Tibial nerve (tissue), 4 donors: ENCODE data around the gene DMAP1. TPM values are rescaled to one million over a fixed set of nuclear protein-coding genes. Genes with fewer than 3 reads are reported as not detected.
"Not testable (repeated sequence)": the region's sequence is repeated elsewhere in the genome, so short reads cannot be mapped to it uniquely, and the experiment has no call there.

Source experiments
- DNase-seq, 2 donors: peaks; one replicate each; pipeline ENCODE4 v3.0.0-alpha.2; 2019; ENCODE audit warnings: low spot score in 2 of 2
- H3K27ac ChIP-seq, 4 donors: fragments of 200-600 bp; sonication (generic) in 3 of 4; one replicate each; pipeline ENCODE4 v1.5.1; 2017 to 2019; ENCODE audit warnings: mild to moderate bottlenecking in 1 of 4
- H3K27me3 ChIP-seq, 2 donors: fragments of 200-600 bp; sonication (generic) in 1 of 2; one replicate each; pipeline versions ENCODE4 v1.5.1 to v1.6.0; 2017 to 2019
- H3K36me3 ChIP-seq, 3 donors: fragments of 200-600 bp; sonication (generic); one replicate each; pipeline ENCODE4 v1.5.1; 2018 to 2019
- H3K4me1 ChIP-seq, 4 donors: fragments of 200-600 bp; sonication (generic) in 3 of 4; one replicate each; pipeline ENCODE4 v1.5.1; 2017 to 2019
- H3K4me3 ChIP-seq, 4 donors: fragments of 200-600 bp; sonication (generic) in 3 of 4; one replicate each; pipeline ENCODE4 v1.5.1; 2017 to 2019; ENCODE audit warnings: mild to moderate bottlenecking in 1 of 4, moderate library complexity in 1 of 4
- H3K9me3 ChIP-seq, 4 donors: fragments of 200-600 bp; sonication (generic) in 3 of 4; one replicate each; pipeline ENCODE4 v1.5.1; 2017 to 2019
- CTCF ChIP-seq, 5 experiments: fragments of 200-600 bp in 3 of 5; fragments of 450-650 bp in 2 of 5; sonication (generic) in 3 of 5; IDR thresholded peaks; one replicate each; pipeline ENCODE4 v1.5.1; 2016 to 2019; ENCODE audit warnings: antibody characterized with exemption in 5 of 5, mild to moderate bottlenecking in 3 of 5, moderate library complexity in 2 of 5
- EP300 ChIP-seq, 2 donors: sonication (generic); formaldehyde crosslinking; IDR thresholded peaks; one replicate each; pipeline ENCODE4 v1.6.1; 2017; ENCODE audit warnings: antibody characterized with exemption in 2 of 2, mild to moderate bottlenecking in 1 of 2
- POLR2A ChIP-seq, 2 donors: fragments of 450-650 bp; IDR thresholded peaks; one replicate each; pipeline ENCODE4 v1.6.1; 2017; ENCODE audit warnings: antibody characterized with exemption in 2 of 2, mild to moderate bottlenecking in 2 of 2, moderate library complexity in 2 of 2
- WGBS, 2 donors: methylation state at CpG; one replicate each; pipeline ENCODE4 v1.1.5; 2018; 5-methylcytosine and 5-hydroxymethylcytosine counted together
- total RNA-seq, 4 donors: library from RNA; depleted of rRNA; stranded (reverse); fragments of >200 nt; gene quantifications; one replicate each; pipeline ENCODE4 v1.1.0, GENCODE V29; 2016

DMAP1 gene
- total RNA-seq, 4 donors from 2014 or later: 39.8 to 81.2 (median 67.0) TPM

DNA sequence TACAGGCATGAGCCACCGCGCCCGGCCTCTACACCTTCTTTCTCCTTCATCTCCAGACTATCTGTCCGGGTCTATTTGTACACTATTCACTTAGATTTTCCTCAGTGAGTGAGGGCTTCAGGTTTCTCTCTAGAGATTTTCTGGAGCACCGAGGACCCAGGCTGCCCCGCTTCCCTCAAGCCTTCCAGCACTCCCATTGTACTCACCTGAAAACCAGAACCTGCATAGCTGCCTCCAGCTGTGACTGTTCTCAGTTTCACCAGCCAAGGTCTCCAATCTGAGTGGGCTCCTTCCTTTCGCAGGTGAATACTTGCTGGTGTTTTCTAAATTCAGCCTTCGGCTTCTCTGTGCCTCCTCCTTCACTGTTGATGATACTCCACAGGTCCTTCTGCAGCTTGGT is 12.9 kb upstream of the DMAP1 start:
- no peak overlapping the region for H3K4me3 ChIP-seq
- no peak overlapping the region for H3K27ac ChIP-seq
- no peak for DNase-seq
- no peak for TF ChIP-seq CTCF (IDR thresholded peaks at IDR 0.05)
- TF ChIP-seq EP300 (IDR thresholded peaks at IDR 0.05): no peak
- TF ChIP-seq POLR2A (IDR thresholded peaks at IDR 0.05): no peak
- no peaks in the 10 kb centered on the region for H3K4me1 ChIP-seq
- no peaks in the 10 kb centered on the region for H3K9me3 ChIP-seq
- WGBS, 2 donors: 87 to 90% methylated on average over 8 of the region's 8 CpGs
- H3K27me3 ChIP-seq: no peaks in the 10 kb centered on the region
- no peaks in the 10 kb centered on the region for H3K36me3 ChIP-seq

GRCh38 chr1:44206545-44206944 is 6.7 kb upstream of the DMAP1 start:
- H3K9me3 ChIP-seq, H3K4me3 ChIP-seq, DNase-seq, H3K27ac ChIP-seq, H3K27me3 ChIP-seq, H3K36me3 ChIP-seq, H3K4me1 ChIP-seq: not testable (repeated sequence)
- 88 to 95% methylated on average over 5 of the region's 5 CpGs for WGBS, 2 donors

DNA sequence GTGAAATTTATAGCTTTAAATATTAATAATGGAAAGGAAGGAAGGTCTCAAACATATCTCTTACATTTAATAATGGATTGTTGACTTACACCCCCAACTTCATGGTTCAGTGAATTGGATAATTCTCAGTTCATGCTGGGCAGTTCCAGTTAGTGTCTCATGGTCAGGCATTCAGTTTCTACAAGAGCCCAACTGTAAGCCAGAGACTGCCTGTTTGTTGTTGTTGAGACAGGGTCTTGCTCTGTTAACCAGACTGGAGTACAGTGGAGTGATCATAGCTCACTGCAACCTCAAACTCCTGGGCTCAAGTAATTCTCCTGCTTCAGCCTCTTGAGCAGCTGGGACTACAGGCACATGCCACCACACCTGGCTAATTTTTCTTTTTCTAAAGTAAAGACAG is 5.0 kb upstream of the DMAP1 start:
- TF ChIP-seq EP300 (IDR thresholded peaks at IDR 0.05): no peak
- TF ChIP-seq POLR2A (IDR thresholded peaks at IDR 0.05): no peak
- TF ChIP-seq CTCF (IDR thresholded peaks at IDR 0.05): no peak
- Histone ChIP-seq H3K27ac (no peak overlapping the region), H3K27me3 (no peaks in the 10 kb centered on the region), H3K4me1 (peaks cover 0 to 11% (median 3%) of the 10 kb centered on the region in 4 donors), H3K9me3 (no peaks in the 10 kb centered on the region), H3K4me3 (no peak overlapping the region), H3K36me3 (no peaks in the 10 kb centered on the region)
- no peak for DNase-seq

DNA sequence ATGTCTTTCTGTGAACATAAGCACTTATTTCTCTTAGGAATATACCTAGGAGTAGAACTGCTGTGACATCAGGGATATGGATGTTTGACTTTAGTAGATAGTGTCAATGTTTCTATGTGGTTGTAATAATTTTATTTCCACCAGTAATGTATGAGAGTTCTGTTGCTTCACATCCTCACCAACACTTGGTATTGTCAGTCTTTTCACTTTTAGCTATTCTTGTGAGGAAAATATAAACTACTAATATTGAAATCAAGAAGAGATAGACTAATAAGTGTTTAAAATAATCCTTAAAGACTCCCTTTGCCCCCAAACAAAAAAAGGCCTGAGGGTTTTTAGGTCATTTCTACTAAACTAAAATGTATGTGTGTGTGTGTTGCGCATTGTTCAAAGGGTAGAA is 2.7 kb upstream of the DMAP1 start:
- no peak for TF ChIP-seq EP300 (IDR thresholded peaks at IDR 0.05)
- no peak for TF ChIP-seq CTCF (IDR thresholded peaks at IDR 0.05)
- TF ChIP-seq POLR2A (IDR thresholded peaks at IDR 0.05): no peak
- Histone ChIP-seq H3K9me3 (no peaks in the 10 kb centered on the region), H3K4me3 (no peak overlapping the region), H3K27me3 (no peaks in the 10 kb centered on the region), H3K27ac (no peak overlapping the region), H3K4me1 (peaks cover 0 to 24% (median 7%) of the 10 kb centered on the region in 4 donors), H3K36me3 (peaks cover 0 to 12% (median 0%) of the 10 kb centered on the region in 3 donors)
- DNase-seq: no peak
- 93 to 95% methylated on average over 1 of the region's 1 CpG for WGBS, 2 donors

- WGBS, 2 donors: 50 to 51% methylated on average over 9 of the region's 9 CpGs
- peak overlapping the region; percentile 61 to 95 (median 75) for H3K4me3 ChIP-seq
- no peak for TF ChIP-seq POLR2A (IDR thresholded peaks at IDR 0.05)
- no peak for TF ChIP-seq CTCF (IDR thresholded peaks at IDR 0.05)
- no peak for TF ChIP-seq EP300 (IDR thresholded peaks at IDR 0.05)
- no peaks in the 10 kb centered on the region for H3K27me3 ChIP-seq
- H3K4me1 ChIP-seq: peaks cover 0 to 31% (median 7%) of the 10 kb centered on the region in 4 donors
- H3K9me3 ChIP-seq: no peaks in the 10 kb centered on the region
- peaks cover 0 to 31% (median 0%) of the 10 kb centered on the region in 3 donors for H3K36me3 ChIP-seq
- no peak for DNase-seq
- peak overlapping the region; percentile 71 to 92 (median 81) for H3K27ac ChIP-seq
Measured at GRCh38 chr1:44212355-44213221, 683 bp upstream of the DMAP1 start.
